HG02588 (cell line): ENCODE measurements around the gene ZNF367.
"Not testable (repeated sequence)": the region's sequence is repeated elsewhere in the genome, so short reads cannot be mapped to it uniquely, and the experiment has no call there.

ENCODE experiments used
- ATAC-seq: cut with Tn5 transposase; IDR thresholded peaks from one replicate; pipeline ENCODE4 v1.9.1; 2021; ENCODE audit warnings: mild to moderate bottlenecking, moderate library complexity; ENCODE audit not compliant: unreplicated experiment

ZNF367 gene

GRCh38 chr9:96400132-96400910 is 17.8 kb downstream of the ZNF367 start:
- ATAC-seq, result no peak

DNA sequence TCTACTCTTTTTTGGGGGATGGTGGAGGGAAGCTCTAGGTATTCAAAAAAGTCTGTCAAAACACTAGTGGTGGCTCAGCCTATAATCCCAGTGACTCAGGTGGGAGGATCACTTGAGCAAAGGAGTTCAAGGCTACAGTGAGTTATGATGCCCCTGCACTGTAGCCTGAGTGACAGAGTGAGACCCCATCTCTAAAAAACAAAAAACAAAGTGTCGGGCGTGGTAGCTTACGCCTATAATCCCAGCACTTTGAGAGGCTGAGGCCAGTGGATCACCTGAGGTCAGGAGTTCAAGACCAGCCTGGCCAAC is 18.9 kb downstream of the ZNF367 start:
- ATAC-seq, result no peak

GRCh38 chr9:96398582-96399324 is 19.4 kb downstream of the ZNF367 start:
- ATAC-seq, result no peak

DNA sequence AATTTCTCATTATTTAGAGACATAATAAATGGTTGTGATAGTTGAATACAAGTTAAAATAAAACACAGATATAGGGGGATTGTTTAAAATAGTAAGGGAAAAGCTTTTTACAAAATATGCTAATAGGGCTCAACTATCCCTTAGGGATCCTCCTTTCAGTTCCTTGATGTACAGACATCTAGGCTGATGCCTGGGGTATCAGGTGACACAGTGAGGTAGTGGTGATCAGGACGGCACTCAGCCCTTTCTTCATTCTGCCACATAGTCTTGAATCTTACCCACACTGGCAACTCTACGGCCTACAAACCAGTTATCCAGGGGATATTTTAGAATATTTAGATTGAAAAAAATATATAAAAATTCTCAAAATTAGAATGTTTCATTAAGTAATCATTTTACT is 22.2 kb downstream of the ZNF367 start:
- no peak for ATAC-seq

GRCh38 chr9:96394832-96395496 is 23.2 kb downstream of the ZNF367 start:
- no peak for ATAC-seq

DNA sequence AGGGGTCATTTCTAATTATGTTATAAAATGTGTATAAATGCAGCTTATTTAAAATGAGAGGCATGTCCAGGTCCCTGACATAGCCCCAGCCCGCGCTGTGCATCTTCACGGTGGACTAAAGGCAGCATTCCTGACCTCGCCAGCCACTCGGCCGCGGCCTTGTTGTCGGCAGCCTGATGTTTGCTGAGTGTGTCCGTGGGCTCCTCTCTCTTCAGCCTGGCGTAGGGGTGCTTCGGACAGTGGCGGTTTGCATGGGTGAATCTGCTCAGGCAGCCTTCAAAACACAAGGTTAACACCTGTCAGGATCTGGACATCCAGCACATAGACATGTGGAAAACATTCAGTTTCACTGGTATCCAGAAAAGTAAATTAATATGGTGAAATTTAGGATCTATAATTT is 25.9 kb downstream of the ZNF367 start:
- no peak for ATAC-seq

DNA sequence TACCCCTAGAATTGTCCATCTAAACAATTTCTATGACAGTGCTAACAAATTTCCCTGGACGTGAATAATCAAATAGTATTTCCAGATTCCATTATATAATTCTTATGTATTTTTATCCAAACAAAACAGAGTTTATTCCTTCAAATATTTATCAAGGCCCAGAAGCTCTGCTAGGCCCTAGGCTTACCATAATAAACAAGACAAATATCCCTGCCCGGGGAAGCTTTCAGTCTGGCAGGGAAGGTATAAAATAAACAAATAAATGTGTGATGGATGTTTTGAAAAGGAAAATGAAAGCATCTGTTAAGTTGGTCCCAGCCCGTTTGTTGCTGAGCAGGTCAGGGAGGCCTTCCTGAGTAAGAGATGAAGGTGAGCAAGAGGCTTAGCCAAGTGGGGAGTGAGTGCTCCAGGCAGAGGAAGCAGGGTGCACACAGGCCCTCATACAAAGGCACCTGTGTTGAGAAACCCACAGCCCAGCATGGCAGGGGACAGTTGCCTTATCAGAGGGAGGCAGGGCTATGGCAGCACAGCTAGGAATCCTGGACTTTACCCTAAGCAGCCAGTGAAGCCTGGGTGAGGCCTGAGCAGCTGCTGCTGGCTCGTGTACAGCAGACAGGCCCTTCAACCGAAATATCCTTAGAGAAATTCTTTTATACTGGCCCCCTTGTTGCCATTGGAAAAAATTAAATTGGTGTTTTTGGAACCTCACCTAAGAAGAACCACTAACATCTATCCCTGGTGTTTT is 27.0 kb downstream of the ZNF367 start:
- ATAC-seq, result no peak

DNA sequence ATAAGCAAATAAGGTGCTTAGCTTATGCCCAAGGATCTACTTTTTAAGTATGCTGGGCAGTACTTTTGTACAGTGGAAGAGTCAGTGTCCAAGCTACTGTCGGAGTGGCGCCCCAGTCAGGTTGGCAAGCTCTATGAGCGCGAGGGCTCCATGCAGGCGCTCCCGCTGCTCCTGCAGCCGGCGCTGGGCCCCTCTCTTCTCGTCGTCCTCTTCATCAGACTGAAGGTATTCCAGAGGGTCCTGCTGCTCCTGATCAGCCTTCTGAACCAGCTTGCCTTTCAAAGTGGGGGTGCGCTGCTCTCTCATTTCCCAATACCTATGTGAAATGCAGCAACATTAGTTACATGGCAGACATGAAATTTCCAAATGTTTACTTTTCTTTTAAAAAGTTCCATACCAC is 30.0 kb downstream of the ZNF367 start:
- ATAC-seq, result no peak

- ATAC-seq, result no peak
Observed at GRCh38 chr9:96386157-96386556, 32.0 kb downstream of the ZNF367 start.

DNA sequence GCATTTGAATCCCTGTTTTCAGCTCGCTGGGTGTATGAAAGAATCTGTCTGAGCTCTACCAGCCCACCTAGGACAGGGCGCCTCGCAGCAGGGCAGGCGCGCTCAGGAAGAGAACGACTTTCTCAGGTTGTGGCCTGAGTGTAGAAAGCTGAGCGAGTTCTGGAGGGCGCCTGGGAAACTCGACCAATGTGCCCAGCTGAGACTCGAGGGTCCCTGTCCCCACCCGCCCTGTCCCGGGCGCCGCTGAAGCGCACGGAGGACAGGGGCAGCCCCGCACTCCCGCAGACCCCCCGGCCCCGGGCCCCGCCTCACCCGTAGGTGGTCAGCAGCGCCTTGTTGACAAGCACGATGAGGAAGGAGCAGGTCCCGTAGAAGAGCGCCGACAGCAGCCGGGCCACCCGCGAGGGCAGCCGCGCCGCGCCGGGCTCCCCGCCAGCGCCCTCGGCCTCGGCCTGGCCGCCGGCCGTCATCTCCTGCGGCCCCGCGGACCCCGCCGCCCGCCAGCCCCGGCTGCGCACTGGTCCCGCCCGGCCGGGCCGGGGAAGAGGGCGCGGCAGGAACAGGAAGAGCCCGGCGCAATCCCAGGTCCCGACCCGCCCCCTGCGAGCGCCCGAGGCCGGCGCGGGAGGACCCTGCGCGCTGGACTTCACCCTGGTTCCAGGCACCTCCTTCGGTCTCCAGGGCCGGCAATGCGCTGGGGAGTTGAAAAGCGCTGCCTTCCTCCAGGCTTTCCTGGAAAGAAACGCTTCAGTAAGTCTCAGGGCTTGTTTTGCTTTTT is 34.8 kb downstream of the ZNF367 start, which contains the start of gene SLC35D2:
SLC35D2 (minus strand) TSS at position 547 of the 778 bp plus-strand sequence; CDS start at position 470, 77 bp downstream.
- ATAC-seq, result peak; percentile 58

DNA sequence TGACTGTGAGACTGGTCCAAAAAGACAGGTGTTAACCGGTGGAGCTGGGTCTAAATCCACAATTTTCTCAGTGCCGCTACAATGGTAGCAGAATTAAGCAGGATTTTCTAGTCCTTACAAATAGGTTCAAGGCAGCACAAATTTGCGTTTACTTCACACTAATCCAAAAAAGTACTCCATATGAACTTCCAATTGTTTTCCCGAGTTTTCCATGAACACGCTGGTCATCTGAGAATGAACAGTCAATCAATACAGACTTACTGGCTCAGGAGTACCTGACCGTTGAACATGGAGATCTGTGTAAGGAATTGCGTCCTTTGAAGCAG is 35.4 kb downstream of the ZNF367 start:
- ATAC-seq, result no peak

DNA sequence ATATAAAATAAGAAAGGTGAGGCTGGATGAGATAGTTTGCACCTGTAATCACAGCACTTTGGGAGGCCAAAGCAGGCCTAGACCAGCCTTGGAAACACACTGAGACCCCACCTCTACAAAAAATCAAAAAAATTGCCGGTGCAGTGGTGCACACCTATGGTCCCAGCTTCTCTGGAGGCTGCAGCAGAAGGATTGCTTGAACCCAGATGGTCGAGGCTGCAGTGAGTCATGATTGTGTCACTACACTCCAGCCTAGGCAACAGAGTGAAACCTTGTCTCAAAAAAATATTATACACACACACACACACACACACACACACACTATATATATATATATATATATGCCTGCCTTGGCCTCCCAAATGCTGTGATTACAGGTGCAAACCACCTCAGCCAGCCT is 36.0 kb downstream of the ZNF367 start:
- no peak for ATAC-seq

- ATAC-seq, result no peak
Observed at GRCh38 chr9:96381696-96382095, 36.5 kb downstream of the ZNF367 start.

DNA sequence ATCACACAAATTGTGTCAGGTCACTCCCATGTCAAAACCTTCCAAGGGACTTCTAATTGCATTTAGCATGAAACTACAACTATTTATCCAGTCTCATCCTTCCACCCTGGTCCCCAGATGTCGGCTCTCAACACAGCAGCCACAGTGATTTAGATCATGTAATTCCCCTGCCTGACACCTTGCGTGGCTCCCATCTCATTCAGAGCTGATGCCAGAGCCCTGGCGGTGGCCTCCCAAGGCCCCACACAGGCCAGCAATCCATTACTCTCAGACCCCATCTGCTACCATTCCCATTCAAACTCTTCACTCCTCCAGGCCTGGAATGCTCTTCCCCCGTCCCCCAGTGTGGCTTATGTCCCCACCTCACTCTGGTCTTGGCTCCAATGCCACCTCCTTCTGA is 37.0 kb downstream of the ZNF367 start:
- no peak for ATAC-seq

DNA sequence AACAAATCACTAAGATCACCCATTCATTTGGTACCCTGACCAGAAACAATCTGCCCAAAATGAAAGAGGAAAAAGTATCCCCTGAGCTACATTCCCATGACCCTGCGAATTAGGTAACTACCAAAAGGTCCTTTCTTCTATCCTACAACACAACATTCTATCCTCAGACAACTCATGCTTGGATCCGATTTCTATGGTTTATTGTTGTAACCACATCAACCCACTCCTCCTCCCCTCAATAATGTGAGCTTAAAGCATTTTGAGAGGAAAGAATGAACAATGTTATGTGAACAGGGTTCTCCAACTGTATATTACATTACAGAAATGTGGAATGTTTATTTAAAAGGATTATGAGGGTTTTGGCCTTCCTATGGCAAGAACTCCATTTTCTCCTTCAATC is 38.7 kb downstream of the ZNF367 start:
- no peak for ATAC-seq

GRCh38 chr9:96378187-96378586 is 40.0 kb downstream of the ZNF367 start:
- no peak for ATAC-seq

DNA sequence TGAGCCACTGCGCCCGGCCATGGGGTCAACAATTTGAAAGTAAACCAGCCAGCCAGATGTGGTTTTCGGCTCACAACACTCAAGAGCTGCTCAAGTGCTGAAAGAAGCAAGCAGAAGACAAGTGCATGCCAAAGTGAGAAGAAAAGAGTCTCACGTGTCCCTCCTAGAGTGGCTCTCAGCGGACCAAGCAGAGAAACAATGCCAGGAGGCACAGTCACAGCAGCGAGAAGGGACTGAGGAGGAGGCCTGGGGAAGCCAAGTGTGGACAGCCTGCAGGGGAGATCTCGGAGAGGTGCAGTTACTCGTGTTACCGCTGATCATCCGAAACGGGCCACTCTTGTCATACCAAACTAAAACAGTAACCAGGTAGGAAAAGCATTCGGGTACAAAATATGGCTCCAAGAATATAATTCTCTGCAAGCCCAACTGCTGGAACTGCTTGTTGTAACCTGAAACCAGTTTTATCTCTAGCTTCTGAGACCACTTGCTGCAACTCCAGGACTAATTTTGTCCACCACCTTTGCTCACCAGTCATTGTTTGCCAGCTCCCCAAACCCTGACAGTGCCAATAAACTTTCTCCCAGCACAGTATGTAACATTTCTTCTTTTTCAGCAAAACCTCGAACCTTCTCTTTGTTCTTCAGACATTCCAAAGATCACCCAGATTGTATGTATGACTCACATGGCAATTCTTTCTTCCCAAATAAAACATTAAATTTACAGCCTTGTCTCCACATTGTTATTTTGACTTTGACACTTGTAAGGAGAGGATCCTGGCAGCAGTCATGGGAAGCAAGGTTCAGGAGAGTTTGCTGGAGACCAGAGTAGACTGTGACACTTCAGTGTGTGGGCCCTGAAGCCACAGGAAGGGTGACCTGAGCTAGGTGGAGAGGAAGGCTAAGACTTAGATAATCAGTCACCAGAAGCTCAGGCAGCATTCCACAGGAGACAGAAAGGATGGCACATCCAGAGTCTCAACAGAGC is 41.0 kb downstream of the ZNF367 start:
- ATAC-seq, result no peak

DNA sequence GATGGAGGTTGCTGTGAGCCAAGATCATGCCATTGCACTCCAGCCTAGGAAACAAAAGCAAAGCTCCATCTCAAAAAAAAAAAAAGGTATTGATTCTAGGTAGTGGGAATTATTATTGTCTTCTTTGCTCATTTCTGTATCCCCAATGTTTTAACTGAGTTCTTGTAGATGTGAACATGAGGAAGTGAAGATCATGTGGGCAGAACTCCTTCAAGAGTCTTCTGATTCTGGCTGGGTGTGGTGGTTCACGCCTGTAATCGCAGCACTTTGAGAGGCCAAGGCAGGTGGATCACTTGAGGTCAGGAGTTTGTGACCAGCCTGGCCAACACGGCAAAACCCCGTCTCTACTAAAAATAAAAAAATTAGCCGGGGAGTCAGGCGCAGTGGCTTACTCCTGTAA is 42.7 kb downstream of the ZNF367 start:
- ATAC-seq, result not testable (repeated sequence)

GRCh38 chr9:96367943-96368342 is 50.2 kb downstream of the ZNF367 start:
- no peak for ATAC-seq
